ENCODE data around the gene GPBAR1. TPM values are rescaled to one million over a fixed set of nuclear protein-coding genes. Genes with fewer than 3 reads are reported as not detected.

The GPBAR1 gene
- total RNA-seq, 1 donor, result 0.36 TPM

GRCh38 chr2:218282173-218282991 is 21.6 kb downstream of the GPBAR1 start:
- H4K20me1 ChIP-seq (ENCODE audit: insufficient read depth, low read length), result peaks cover 13% of the 10 kb centered on the region
- H2AFZ ChIP-seq (ENCODE audit: low read length), result no peak overlapping the region
- no peaks in the 10 kb centered on the region for H3K27me3 ChIP-seq (ENCODE audit: insufficient read depth, low read length)
- peaks cover 62% of the 10 kb centered on the region for H3K4me1 ChIP-seq (ENCODE audit: insufficient read depth, low read length)
- peaks cover 85% of the 10 kb centered on the region for H3K79me2 ChIP-seq (ENCODE audit: insufficient read depth, low read length)
- H3K36me3 ChIP-seq (ENCODE audit: insufficient read depth, low read length), result peaks cover 41% of the 10 kb centered on the region
- no peaks in the 10 kb centered on the region for H3K9me3 ChIP-seq (ENCODE audit: low read depth, low read length)
- no peak for TF ChIP-seq CTCF (IDR thresholded peaks at IDR 0.05; ENCODE audit: extremely low read depth, low read depth, low read length)
- peak; percentile 96 for DNase-seq (ENCODE audit: insufficient read length, low spot score, missing footprints)
- peak overlapping the region; percentile 5 for H3K4me3 ChIP-seq (ENCODE audit: insufficient read depth, low read length)
- H3K27ac ChIP-seq (ENCODE audit: low read depth, low read length), result peak overlapping the region; percentile 98
- H3K4me2 ChIP-seq (ENCODE audit: insufficient read depth, low read length), result peak overlapping the region; percentile 43

DNA sequence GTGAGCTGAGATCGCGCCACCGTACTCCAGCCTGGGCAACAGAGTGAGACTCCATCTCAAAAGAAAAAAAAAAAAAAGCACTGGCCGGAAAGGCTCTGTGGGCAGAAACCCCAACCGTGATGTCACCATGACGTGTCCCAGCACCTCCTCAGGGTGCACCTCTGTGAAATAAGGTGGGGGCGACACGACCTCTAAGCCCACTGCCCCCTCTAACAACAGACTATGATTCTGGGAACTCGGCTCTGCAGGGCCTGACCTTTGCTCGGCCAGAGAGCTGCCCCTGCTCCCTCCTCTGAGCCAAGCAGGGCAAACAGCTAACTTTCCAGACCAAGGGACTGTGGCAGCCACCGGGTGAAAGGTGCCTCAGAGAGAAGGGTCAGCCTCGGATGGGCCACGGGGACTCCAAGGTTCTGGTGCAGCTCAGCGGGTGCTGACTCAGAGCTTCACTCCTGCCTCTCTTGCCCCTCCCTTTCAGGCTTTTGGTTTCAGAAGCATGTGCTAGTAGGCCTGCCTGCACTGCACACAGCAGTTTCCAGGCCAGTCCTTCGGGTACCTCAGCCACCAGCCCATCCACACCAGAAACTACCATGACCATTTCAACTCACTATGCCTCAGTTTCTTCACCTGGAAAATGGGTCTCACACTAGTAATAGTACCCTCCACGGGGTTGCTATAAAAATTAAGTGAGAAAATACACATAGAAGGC is 23.4 kb downstream of the GPBAR1 start:
- TF ChIP-seq CTCF (IDR thresholded peaks at IDR 0.05; ENCODE audit: extremely low read depth, low read depth, low read length), result no peak
- Histone ChIP-seq H3K79me2 (ENCODE audit: insufficient read depth, low read length) (peaks cover 84% of the 10 kb centered on the region), H3K36me3 (ENCODE audit: insufficient read depth, low read length) (peaks cover 22% of the 10 kb centered on the region), H3K27ac (ENCODE audit: low read depth, low read length) (peak overlapping the region; percentile 98), H3K27me3 (ENCODE audit: insufficient read depth, low read length) (no peaks in the 10 kb centered on the region), H3K4me3 (ENCODE audit: insufficient read depth, low read length) (peak overlapping the region; percentile 46), H3K9me3 (ENCODE audit: low read depth, low read length) (no peaks in the 10 kb centered on the region), H2AFZ (ENCODE audit: low read length) (peak overlapping the region; percentile 10), H4K20me1 (ENCODE audit: insufficient read depth, low read length) (peaks cover 13% of the 10 kb centered on the region), H3K4me2 (ENCODE audit: insufficient read depth, low read length) (peak overlapping the region; percentile 72), H3K4me1 (ENCODE audit: insufficient read depth, low read length) (peaks cover 67% of the 10 kb centered on the region)
- peak; percentile 96 for DNase-seq (ENCODE audit: insufficient read length, low spot score, missing footprints)

- TF ChIP-seq CTCF (IDR thresholded peaks at IDR 0.05; ENCODE audit: extremely low read depth, low read depth, low read length), result no peak
- Histone ChIP-seq H3K4me1 (ENCODE audit: insufficient read depth, low read length) (peaks cover 78% of the 10 kb centered on the region), H4K20me1 (ENCODE audit: insufficient read depth, low read length) (peaks cover 20% of the 10 kb centered on the region), H3K4me3 (ENCODE audit: insufficient read depth, low read length) (peak overlapping the region; percentile 67), H3K27me3 (ENCODE audit: insufficient read depth, low read length) (no peaks in the 10 kb centered on the region), H3K27ac (ENCODE audit: low read depth, low read length) (peak overlapping the region; percentile 98), H3K9me3 (ENCODE audit: low read depth, low read length) (no peaks in the 10 kb centered on the region), H3K4me2 (ENCODE audit: insufficient read depth, low read length) (peak overlapping the region; percentile 83), H3K79me2 (ENCODE audit: insufficient read depth, low read length) (peaks cover 83% of the 10 kb centered on the region), H3K36me3 (ENCODE audit: insufficient read depth, low read length) (peaks cover 9% of the 10 kb centered on the region), H2AFZ (ENCODE audit: low read length) (no peak overlapping the region)
- peak; percentile 92 for DNase-seq (ENCODE audit: insufficient read length, low spot score, missing footprints)
Observed at GRCh38 chr2:218285604-218286003, 24.8 kb downstream of the GPBAR1 start.
